Measurements from ENCODE around the gene RALBP1.

GRCh38 chr18:9507565-9508088 is 32.3 kb downstream of the RALBP1 start:
- TF ChIP-seq POLR2A (IDR thresholded peaks at IDR 0.05; ENCODE audit: extremely low read depth, insufficient read length) (no peak), MYC (IDR thresholded peaks at IDR 0.05; ENCODE audit: low read depth, low read length) (no peak), CTCF (IDR thresholded peaks at IDR 0.05; ENCODE audit: low read depth, low read length) (no peak), MAX (IDR thresholded peaks at IDR 0.05; ENCODE audit: low read depth, low read length) (no peak)
